ENCODE data around the gene RANBP10.

GRCh38 chr16:67841816-67842508 lies 35.6 kb upstream of the RANBP10 start, which contains the start of gene THAP11:
- peak; percentile 90 to 95 (median 90) for TF ChIP-seq CTCF (IDR thresholded peaks at IDR 0.05)
- no peak for TF ChIP-seq POLR2A (IDR thresholded peaks at IDR 0.05)

Measured in breast epithelium (tissue), 3 donors.